ENCODE results near the gene SF3A1. TPM values are rescaled to one million over a fixed set of nuclear protein-coding genes. Genes with fewer than 3 reads are reported as not detected.
A peak's percentile ranks its signal among the peaks of the same experiment; 100 is the strongest.

The SF3A1 gene
- total and polyA plus RNA-seq, 5 experiments from 2014 or later = 66.5 to 314 (median 119) TPM

GRCh38 chr22:30383061-30383460, 26.4 kb upstream of the SF3A1 start:
- no peak overlapping the region for H3K4me3 Mint-ChIP-seq
- DNase-seq = no peak
- no peaks in the 10 kb centered on the region for H3K9me3 Mint-ChIP-seq
- no peaks in the 10 kb centered on the region for H3K36me3 Mint-ChIP-seq
- H3K4me1 Mint-ChIP-seq = peaks cover 8 to 14% (median 11%) of the 10 kb centered on the region in 4 donors
- POLR2A ChIA-PET = interaction anchor here (0.5 to 14.3 kb wide), 2 partner anchors 95 to 457 kb away, joined by 3 to 198 read pairs; partner anchors contain the start of gene CASTOR1
- H3K27ac Mint-ChIP-seq = no peak overlapping the region
- no peak for ATAC-seq
- H3K27me3 Mint-ChIP-seq = no peaks in the 10 kb centered on the region

GRCh38 chr22:30382340-30382739, 25.6 kb upstream of the SF3A1 start:
- Mint-ChIP-seq H3K9me3 (no peaks in the 10 kb centered on the region), H3K27ac (no peak overlapping the region), H3K36me3 (no peaks in the 10 kb centered on the region), H3K4me3 (peak overlapping the region in 1 of 10 donors; percentile 29), H3K4me1 (peaks cover 5 to 10% (median 9%) of the 10 kb centered on the region in 4 donors), H3K27me3 (no peaks in the 10 kb centered on the region)
- POLR2A ChIA-PET = interaction anchor here (0.6 to 14.3 kb wide), 2 partner anchors 94 to 98 kb away, joined by 3 to 198 read pairs; partner anchors contain the start of gene CASTOR1
- no peak for DNase-seq
- no peak for ATAC-seq

DNA sequence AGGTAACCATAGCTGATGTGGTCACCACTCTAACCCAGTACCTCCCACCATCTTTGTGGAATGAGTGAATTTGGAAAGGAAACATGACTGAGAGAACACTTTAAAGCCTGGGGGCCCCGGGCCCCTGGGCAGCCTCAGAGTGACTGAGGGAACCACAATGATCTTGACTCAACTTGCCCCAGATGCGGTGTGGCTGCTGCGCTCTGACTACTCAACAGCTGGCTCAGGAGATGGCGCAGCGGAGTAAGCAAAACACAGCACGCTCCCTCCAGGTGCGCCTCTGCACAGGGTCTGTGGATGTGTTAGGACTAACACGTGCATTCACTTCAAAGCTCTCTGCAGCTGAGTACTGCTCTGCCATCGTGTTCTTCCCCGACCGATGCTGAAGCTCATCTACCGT, 24.6 kb upstream of the SF3A1 start:
- POLR2A ChIA-PET = interaction anchor here (1.5 to 14.3 kb wide), 2 partner anchors 25 to 93 kb away, joined by 3 to 198 read pairs; partner anchors contain the start of genes CASTOR1, CCDC157 and SF3A1
- DNase-seq (no peak), ATAC-seq (no peak)
- Mint-ChIP-seq H3K27me3 (no peaks in the 10 kb centered on the region), H3K36me3 (no peaks in the 10 kb centered on the region), H3K9me3 (no peaks in the 10 kb centered on the region), H3K4me3 (no peak overlapping the region), H3K4me1 (peaks cover 3 to 5% (median 3%) of the 10 kb centered on the region in 4 donors), H3K27ac (no peak overlapping the region)

- no peaks in the 10 kb centered on the region for H3K9me3 Mint-ChIP-seq
- no peaks in the 10 kb centered on the region for H3K27me3 Mint-ChIP-seq
- H3K36me3 Mint-ChIP-seq = no peaks in the 10 kb centered on the region
- H3K4me1 Mint-ChIP-seq = peaks cover 0 to 2% (median 0%) of the 10 kb centered on the region in 4 donors
- ATAC-seq = no peak
- no peak overlapping the region for H3K27ac Mint-ChIP-seq
- no peak overlapping the region for H3K4me3 Mint-ChIP-seq
- DNase-seq = no peak
- POLR2A ChIA-PET = interaction anchor here (0.6 to 1.5 kb wide), 2 partner anchors 24 to 89 kb away, joined by 3 read pairs; partner anchors contain the start of genes CCDC157 and SF3A1
Measured at GRCh38 chr22:30380011-30380410, 23.3 kb upstream of the SF3A1 start.

DNA sequence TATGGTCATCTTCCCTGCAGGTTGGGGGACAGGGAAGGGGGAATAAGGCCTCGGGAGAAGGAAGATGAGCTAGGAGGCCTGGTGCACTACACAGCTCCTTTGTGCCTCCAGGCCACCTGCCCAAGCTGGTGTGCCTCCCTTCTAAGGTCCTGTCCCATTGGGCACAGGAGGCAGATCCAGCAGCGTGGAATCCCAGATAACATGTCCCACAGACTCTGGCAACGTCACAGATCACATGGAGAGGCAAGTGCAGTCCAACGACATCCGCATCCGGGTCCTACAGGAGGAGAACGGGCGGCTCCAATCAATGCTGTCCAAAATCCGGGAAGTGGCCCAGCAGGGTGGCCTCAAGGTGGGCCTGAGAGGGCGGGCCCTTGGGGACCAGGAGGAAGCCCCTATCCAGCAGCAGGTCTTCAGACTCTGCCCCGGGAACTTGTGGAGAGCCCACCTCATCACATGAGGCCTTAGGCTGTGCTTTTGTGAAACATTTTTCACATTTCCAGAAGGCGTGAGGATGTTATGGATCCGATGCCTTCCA, 18.7 kb upstream of the SF3A1 start:
- Mint-ChIP-seq H3K27ac (no peak overlapping the region), H3K4me1 (peaks cover 0 to 3% (median 0%) of the 10 kb centered on the region in 4 donors), H3K9me3 (no peaks in the 10 kb centered on the region), H3K27me3 (no peaks in the 10 kb centered on the region), H3K36me3 (no peaks in the 10 kb centered on the region), H3K4me3 (no peak overlapping the region)
- DNase-seq (no peak), ATAC-seq (no peak)
- POLR2A ChIA-PET = interaction anchor here (0.6 to 0.7 kb wide), 3 partner anchors 44 to 757 kb away, joined by 3 to 5 read pairs (median 4); no protein-coding TSS in a partner anchor

- ATAC-seq (no peak), DNase-seq (no peak)
- H3K27me3 Mint-ChIP-seq = no peaks in the 10 kb centered on the region
- POLR2A ChIA-PET = no interaction called here
- no peak overlapping the region for H3K4me3 Mint-ChIP-seq
- H3K4me1 Mint-ChIP-seq = peaks cover 0 to 3% (median 0%) of the 10 kb centered on the region in 4 donors
- H3K9me3 Mint-ChIP-seq = no peaks in the 10 kb centered on the region
- no peaks in the 10 kb centered on the region for H3K36me3 Mint-ChIP-seq
- no peak overlapping the region for H3K27ac Mint-ChIP-seq
Measured at GRCh38 chr22:30373331-30374325, 16.9 kb upstream of the SF3A1 start.

DNA sequence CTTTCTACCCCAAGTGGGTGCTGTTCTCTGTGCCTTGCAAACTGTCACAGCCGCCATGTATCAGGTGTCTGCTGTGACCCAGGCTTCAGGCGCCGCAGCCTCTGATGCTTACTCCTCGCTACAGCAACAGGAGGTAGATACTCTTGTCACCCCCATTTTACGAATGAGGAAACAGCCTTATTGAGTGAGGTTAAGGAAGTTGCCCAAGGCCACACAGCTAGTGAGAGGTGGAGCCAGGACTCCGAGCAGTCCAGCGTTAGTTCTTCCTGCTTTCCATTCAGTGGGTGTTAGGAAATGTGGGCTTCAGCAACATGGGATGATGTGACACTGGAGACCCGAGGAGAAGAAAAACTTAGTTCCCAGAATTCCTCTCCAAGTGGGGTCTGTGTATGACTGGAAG, 16.2 kb upstream of the SF3A1 start:
- Mint-ChIP-seq H3K4me1 (peaks cover 0 to 5% (median 0%) of the 10 kb centered on the region in 4 donors), H3K27ac (no peak overlapping the region), H3K9me3 (no peaks in the 10 kb centered on the region), H3K27me3 (no peaks in the 10 kb centered on the region), H3K4me3 (no peak overlapping the region), H3K36me3 (no peaks in the 10 kb centered on the region)
- no peak for ATAC-seq
- no peak for DNase-seq
- POLR2A ChIA-PET = interaction anchor here (0.6 kb wide), 1 partner anchor 17 kb away, joined by 3 read pairs; no protein-coding TSS in a partner anchor

DNA sequence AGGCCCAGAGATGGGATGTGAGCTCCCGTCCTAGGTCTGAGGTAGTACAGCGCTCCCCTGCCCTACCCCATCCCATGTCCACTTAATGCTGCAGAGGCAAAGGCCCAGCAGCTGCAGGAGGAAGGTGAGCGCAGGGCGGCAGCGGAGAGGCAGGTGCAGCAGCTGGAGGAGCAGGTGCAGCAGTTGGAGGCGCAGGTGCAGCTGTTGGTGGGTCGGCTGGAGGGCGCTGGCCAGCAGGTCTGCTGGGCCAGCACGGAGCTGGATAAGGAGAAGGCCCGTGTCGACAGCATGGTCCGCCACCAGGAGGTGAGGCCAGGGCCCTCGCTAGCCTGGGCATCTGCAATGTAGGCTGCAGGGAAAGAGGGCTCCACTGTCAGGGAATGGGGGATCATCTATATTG, 15.3 kb upstream of the SF3A1 start:
- DNase-seq (no peak), ATAC-seq (no peak)
- Mint-ChIP-seq H3K27me3 (no peaks in the 10 kb centered on the region), H3K36me3 (no peaks in the 10 kb centered on the region), H3K9me3 (no peaks in the 10 kb centered on the region), H3K4me1 (peaks cover 0 to 5% (median 0%) of the 10 kb centered on the region in 4 donors), H3K4me3 (no peak overlapping the region), H3K27ac (peak overlapping the region in 3 of 10 donors; percentile 5 to 62 (median 35))
- POLR2A ChIA-PET = interaction anchor here (1.1 kb wide), 1 partner anchor 84 kb away, joined by 4 read pairs; no protein-coding TSS in a partner anchor

GRCh38 chr22:30371321-30371720, 14.6 kb upstream of the SF3A1 start:
- no peaks in the 10 kb centered on the region for H3K27me3 Mint-ChIP-seq
- no peak overlapping the region for H3K27ac Mint-ChIP-seq
- no peaks in the 10 kb centered on the region for H3K36me3 Mint-ChIP-seq

GRCh38 chr22:30370641-30371230, 14.0 kb upstream of the SF3A1 start:
- H3K4me1 Mint-ChIP-seq = peaks cover 0 to 5% (median 0%) of the 10 kb centered on the region in 4 donors
- H3K4me3 Mint-ChIP-seq = no peak overlapping the region
- POLR2A ChIA-PET = interaction anchor here (1.1 kb wide), 1 partner anchor 83 kb away, joined by 4 read pairs; no protein-coding TSS in a partner anchor
- H3K27ac Mint-ChIP-seq = no peak overlapping the region
- no peaks in the 10 kb centered on the region for H3K36me3 Mint-ChIP-seq
- ATAC-seq (no peak), DNase-seq (no peak)
- H3K9me3 Mint-ChIP-seq = no peaks in the 10 kb centered on the region
- H3K27me3 Mint-ChIP-seq = no peaks in the 10 kb centered on the region

More at GRCh38 chr22:30371321-30371720, 14.6 kb upstream of the SF3A1 start:
- ATAC-seq (no peak), DNase-seq (no peak)
- H3K4me3 Mint-ChIP-seq = no peak overlapping the region
- no peaks in the 10 kb centered on the region for H3K9me3 Mint-ChIP-seq
- peaks cover 0 to 5% (median 0%) of the 10 kb centered on the region in 4 donors for H3K4me1 Mint-ChIP-seq
- POLR2A ChIA-PET = interaction anchor here (1.1 kb wide), 1 partner anchor 83 kb away, joined by 4 read pairs; no protein-coding TSS in a partner anchor

GRCh38 chr22:30368420-30368819, 11.7 kb upstream of the SF3A1 start:
- Mint-ChIP-seq H3K4me3 (no peak overlapping the region), H3K4me1 (peaks cover 0 to 10% (median 0%) of the 10 kb centered on the region in 4 donors), H3K27ac (no peak overlapping the region), H3K36me3 (peaks cover 0 to 6% (median 0%) of the 10 kb centered on the region in 3 donors), H3K9me3 (no peaks in the 10 kb centered on the region), H3K27me3 (no peaks in the 10 kb centered on the region)
- DNase-seq = no peak
- no peak for ATAC-seq
- POLR2A ChIA-PET = no interaction called here

GRCh38 chr22:30365891-30366290, 9.2 kb upstream of the SF3A1 start:
- peaks cover 0 to 12% (median under 1%) of the 10 kb centered on the region in 4 donors for H3K4me1 Mint-ChIP-seq
- H3K4me3 Mint-ChIP-seq = no peak overlapping the region
- no peaks in the 10 kb centered on the region for H3K9me3 Mint-ChIP-seq
- H3K27ac Mint-ChIP-seq = no peak overlapping the region
- H3K27me3 Mint-ChIP-seq = no peaks in the 10 kb centered on the region
- DNase-seq = no peak
- no peak for ATAC-seq
- peaks cover 0 to 6% (median 1%) of the 10 kb centered on the region in 3 donors for H3K36me3 Mint-ChIP-seq
- POLR2A ChIA-PET = interaction anchor here (1.3 kb wide), 1 partner anchor 77 kb away, joined by 3 read pairs; the partner anchor contains the start of gene CASTOR1

Measured in naive thymus-derived CD8-positive, alpha-beta T cell (primary cell).